ENCODE data around the gene COL27A1. TPM values are rescaled to one million over a fixed set of nuclear protein-coding genes. Genes with fewer than 3 reads are reported as not detected.

The COL27A1 gene
- total and polyA plus RNA-seq, 2 experiments from 2014 or later = 10.5 to 18.0 TPM

DNA sequence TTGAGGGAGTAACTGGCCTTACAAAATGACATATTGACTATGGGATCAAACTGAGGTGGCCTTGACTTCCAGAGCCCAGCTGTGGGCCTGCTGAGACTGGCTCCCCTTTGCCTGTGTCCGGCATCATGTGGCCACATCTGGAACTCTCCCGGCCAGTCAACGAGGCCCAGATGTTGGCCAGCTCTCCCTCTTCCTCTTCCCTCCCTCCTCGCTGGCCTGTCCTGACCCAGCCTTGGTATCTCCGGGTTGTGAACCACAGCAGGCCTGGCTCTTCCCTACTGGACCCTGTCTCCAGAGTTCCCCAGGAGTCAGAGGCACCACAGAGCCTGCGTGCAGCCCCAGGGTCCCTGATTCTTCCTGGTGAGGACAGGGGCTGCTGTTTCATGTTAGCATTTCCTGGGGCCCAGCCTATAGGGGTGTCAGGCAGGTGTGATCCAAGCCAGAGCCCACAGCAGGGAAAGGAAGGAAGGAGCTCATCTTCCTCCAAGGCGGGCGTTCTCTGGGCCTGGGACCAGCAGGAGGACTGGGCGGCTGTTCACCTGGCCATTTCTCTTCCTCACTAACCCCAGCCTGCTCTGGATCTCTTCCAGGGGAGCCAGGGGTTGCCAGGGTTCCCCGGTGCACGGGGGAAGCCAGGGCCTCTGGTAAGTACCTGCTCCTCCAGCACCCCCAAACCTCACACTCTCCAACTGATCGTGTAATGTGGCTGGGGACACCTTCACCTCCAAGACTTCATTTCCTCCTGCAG lies 81.2 kb downstream of the COL27A1 start:
- Histone ChIP-seq H3K9me2 (ENCODE audit: insufficient read depth) (no peaks in the 10 kb centered on the region), H3K79me2 (replicated peaks; ENCODE audit: insufficient read depth) (no peaks in the 10 kb centered on the region), H3K27me3 (ENCODE audit: insufficient read depth) (no peaks in the 10 kb centered on the region), H3K4me2 (no peak overlapping the region), H3K4me1 (ENCODE audit: insufficient read depth) (no peaks in the 10 kb centered on the region), H3F3A (replicated peaks; ENCODE audit: low read depth) (no peaks in the 10 kb centered on the region), H3K27ac (ENCODE audit: low read depth) (no peak overlapping the region), H4K20me1 (replicated peaks; ENCODE audit: insufficient read depth) (no peaks in the 10 kb centered on the region), H3K4me3 (no peak overlapping the region), H3K36me3 (ENCODE audit: insufficient read depth) (no peaks in the 10 kb centered on the region), H2AFZ (no peak overlapping the region)
- no peak overlapping the region for H3K4me3 Mint-ChIP-seq
- no peaks in the 10 kb centered on the region for H3K9me3 Mint-ChIP-seq
- H3K27ac Mint-ChIP-seq = 0 out of 2 replicates have a peak overlapping the region, but pooled peaks have one; percentile 33
- TF ChIP-seq, protein P1, sequence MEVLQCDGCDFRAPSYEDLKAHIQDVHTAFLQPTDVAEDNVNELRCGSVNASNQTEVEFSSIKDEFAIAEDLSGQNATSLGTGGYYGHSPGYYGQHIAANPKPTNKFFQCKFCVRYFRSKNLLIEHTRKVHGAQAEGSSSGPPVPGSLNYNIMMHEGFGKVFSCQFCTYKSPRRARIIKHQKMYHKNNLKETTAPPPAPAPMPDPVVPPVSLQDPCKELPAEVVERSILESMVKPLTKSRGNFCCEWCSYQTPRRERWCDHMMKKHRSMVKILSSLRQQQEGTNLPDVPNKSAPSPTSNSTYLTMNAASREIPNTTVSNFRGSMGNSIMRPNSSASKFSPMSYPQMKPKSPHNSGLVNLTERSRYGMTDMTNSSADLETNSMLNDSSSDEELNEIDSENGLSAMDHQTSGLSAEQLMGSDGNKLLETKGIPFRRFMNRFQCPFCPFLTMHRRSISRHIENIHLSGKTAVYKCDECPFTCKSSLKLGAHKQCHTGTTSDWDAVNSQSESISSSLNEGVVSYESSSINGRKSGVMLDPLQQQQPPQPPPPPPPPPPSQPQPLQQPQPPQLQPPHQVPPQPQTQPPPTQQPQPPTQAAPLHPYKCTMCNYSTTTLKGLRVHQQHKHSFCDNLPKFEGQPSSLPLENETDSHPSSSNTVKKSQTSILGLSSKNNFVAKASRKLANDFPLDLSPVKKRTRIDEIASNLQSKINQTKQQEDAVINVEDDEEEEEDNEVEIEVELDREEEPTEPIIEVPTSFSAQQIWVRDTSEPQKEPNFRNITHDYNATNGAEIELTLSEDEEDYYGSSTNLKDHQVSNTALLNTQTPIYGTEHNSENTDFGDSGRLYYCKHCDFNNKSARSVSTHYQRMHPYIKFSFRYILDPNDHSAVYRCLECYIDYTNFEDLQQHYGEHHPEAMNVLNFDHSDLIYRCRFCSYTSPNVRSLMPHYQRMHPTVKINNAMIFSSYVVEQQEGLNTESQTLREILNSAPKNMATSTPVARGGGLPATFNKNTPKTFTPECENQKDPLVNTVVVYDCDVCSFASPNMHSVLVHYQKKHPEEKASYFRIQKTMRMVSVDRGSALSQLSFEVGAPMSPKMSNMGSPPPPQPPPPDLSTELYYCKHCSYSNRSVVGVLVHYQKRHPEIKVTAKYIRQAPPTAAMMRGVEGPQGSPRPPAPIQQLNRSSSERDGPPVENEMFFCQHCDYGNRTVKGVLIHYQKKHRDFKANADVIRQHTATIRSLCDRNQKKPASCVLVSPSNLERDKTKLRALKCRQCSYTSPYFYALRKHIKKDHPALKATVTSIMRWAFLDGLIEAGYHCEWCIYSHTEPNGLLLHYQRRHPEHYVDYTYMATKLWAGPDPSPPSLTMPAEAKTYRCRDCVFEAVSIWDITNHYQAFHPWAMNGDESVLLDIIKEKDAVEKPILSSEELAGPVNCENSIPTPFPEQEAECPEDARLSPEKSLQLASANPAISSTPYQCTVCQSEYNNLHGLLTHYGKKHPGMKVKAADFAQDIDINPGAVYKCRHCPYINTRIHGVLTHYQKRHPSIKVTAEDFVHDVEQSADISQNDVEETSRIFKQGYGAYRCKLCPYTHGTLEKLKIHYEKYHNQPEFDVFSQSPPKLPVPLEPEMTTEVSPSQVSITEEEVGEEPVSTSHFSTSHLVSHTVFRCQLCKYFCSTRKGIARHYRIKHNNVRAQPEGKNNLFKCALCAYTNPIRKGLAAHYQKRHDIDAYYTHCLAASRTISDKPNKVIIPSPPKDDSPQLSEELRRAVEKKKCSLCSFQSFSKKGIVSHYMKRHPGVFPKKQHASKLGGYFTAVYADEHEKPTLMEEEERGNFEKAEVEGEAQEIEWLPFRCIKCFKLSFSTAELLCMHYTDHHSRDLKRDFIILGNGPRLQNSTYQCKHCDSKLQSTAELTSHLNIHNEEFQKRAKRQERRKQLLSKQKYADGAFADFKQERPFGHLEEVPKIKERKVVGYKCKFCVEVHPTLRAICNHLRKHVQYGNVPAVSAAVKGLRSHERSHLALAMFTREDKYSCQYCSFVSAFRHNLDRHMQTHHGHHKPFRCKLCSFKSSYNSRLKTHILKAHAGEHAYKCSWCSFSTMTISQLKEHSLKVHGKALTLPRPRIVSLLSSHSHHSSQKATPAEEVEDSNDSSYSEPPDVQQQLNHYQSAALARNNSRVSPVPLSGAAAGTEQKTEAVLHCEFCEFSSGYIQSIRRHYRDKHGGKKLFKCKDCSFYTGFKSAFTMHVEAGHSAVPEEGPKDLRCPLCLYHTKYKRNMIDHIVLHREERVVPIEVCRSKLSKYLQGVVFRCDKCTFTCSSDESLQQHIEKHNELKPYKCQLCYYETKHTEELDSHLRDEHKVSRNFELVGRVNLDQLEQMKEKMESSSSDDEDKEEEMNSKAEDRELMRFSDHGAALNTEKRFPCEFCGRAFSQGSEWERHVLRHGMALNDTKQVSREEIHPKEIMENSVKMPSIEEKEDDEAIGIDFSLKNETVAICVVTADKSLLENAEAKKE (CRISPR knock-in tag; IDR thresholded peaks at IDR 0.05) = no peak
- TF ChIP-seq, protein P2, sequence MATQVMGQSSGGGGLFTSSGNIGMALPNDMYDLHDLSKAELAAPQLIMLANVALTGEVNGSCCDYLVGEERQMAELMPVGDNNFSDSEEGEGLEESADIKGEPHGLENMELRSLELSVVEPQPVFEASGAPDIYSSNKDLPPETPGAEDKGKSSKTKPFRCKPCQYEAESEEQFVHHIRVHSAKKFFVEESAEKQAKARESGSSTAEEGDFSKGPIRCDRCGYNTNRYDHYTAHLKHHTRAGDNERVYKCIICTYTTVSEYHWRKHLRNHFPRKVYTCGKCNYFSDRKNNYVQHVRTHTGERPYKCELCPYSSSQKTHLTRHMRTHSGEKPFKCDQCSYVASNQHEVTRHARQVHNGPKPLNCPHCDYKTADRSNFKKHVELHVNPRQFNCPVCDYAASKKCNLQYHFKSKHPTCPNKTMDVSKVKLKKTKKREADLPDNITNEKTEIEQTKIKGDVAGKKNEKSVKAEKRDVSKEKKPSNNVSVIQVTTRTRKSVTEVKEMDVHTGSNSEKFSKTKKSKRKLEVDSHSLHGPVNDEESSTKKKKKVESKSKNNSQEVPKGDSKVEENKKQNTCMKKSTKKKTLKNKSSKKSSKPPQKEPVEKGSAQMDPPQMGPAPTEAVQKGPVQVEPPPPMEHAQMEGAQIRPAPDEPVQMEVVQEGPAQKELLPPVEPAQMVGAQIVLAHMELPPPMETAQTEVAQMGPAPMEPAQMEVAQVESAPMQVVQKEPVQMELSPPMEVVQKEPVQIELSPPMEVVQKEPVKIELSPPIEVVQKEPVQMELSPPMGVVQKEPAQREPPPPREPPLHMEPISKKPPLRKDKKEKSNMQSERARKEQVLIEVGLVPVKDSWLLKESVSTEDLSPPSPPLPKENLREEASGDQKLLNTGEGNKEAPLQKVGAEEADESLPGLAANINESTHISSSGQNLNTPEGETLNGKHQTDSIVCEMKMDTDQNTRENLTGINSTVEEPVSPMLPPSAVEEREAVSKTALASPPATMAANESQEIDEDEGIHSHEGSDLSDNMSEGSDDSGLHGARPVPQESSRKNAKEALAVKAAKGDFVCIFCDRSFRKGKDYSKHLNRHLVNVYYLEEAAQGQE (IDR thresholded peaks at IDR 0.05; ENCODE audit: unreplicated experiment) = no peak
- TF ChIP-seq CREB1 (CRISPR knock-in tag; IDR thresholded peaks at IDR 0.05; ENCODE audit: low read depth) (no peak), EZH2 (IDR thresholded peaks at IDR 0.05; ENCODE audit: low read depth, unreplicated experiment) (no peak), NANOG (IDR thresholded peaks at IDR 0.05; ENCODE audit: borderline replicate concordance) (no peak), EZH2phosphoT487 (IDR thresholded peaks at IDR 0.05; ENCODE audit: unreplicated experiment) (no peak), JUNB (IDR thresholded peaks at IDR 0.05; ENCODE audit: unreplicated experiment) (no peak), ZNF331 (CRISPR knock-in tag; IDR thresholded peaks at IDR 0.05; ENCODE audit: low read depth) (no peak), POLR2AphosphoS5 (IDR thresholded peaks at IDR 0.05; ENCODE audit: low read depth) (no peak), STAT1 (IDR thresholded peaks at IDR 0.05; ENCODE audit: unreplicated experiment) (no peak), ZNF114 (CRISPR knock-in tag; IDR thresholded peaks at IDR 0.05) (no peak)
- TF ChIP-seq, protein P3, sequence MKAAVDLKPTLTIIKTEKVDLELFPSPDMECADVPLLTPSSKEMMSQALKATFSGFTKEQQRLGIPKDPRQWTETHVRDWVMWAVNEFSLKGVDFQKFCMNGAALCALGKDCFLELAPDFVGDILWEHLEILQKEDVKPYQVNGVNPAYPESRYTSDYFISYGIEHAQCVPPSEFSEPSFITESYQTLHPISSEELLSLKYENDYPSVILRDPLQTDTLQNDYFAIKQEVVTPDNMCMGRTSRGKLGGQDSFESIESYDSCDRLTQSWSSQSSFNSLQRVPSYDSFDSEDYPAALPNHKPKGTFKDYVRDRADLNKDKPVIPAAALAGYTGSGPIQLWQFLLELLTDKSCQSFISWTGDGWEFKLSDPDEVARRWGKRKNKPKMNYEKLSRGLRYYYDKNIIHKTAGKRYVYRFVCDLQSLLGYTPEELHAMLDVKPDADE (IDR thresholded peaks at IDR 0.05) = no peak
- TF ChIP-seq, protein P4, sequence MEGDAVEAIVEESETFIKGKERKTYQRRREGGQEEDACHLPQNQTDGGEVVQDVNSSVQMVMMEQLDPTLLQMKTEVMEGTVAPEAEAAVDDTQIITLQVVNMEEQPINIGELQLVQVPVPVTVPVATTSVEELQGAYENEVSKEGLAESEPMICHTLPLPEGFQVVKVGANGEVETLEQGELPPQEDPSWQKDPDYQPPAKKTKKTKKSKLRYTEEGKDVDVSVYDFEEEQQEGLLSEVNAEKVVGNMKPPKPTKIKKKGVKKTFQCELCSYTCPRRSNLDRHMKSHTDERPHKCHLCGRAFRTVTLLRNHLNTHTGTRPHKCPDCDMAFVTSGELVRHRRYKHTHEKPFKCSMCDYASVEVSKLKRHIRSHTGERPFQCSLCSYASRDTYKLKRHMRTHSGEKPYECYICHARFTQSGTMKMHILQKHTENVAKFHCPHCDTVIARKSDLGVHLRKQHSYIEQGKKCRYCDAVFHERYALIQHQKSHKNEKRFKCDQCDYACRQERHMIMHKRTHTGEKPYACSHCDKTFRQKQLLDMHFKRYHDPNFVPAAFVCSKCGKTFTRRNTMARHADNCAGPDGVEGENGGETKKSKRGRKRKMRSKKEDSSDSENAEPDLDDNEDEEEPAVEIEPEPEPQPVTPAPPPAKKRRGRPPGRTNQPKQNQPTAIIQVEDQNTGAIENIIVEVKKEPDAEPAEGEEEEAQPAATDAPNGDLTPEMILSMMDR (conservative IDR thresholded peaks at IDR 0.05; ENCODE audit: low read depth in 2 of 2) = no peak
- ATAC-seq (no peak), DNase-seq (ENCODE audit: low spot score) (no peak)
- H3K4me1 Mint-ChIP-seq = peaks cover 24% of the 10 kb centered on the region
- H3K27me3 Mint-ChIP-seq (ENCODE audit: insufficient read depth, low read depth, poor library complexity) = peaks cover 13% of the 10 kb centered on the region
- no peaks in the 10 kb centered on the region for H3K36me3 Mint-ChIP-seq (ENCODE audit: low read depth)

Measured in GM23338 (cell line).